Endodermal cell (in vitro differentiated cells): ENCODE data around the gene TIMM10. TPM values are rescaled to one million over a fixed set of nuclear protein-coding genes. Genes with fewer than 3 reads are reported as not detected.
A peak's percentile ranks its signal among the peaks of the same experiment; 100 is the strongest.

Experiments used
- DNase-seq: peaks from one replicate; pipeline ENCODE4 v3.0.0-alpha.2; 2017
- H3K27ac ChIP-seq: 2 replicates; pipeline ENCODE4 v1.5.1; 2013; ENCODE audit warnings: mild to moderate bottlenecking, low read depth, low read length, moderate library complexity
- H3K27me3 ChIP-seq: 2 replicates; pipeline ENCODE4 v1.6.1; 2013; ENCODE audit warnings: mild to moderate bottlenecking, low read length, moderate library complexity; ENCODE audit not compliant: insufficient read depth, control insufficient read depth, poor library complexity, severe bottlenecking
- H3K36me3 ChIP-seq: 2 replicates; pipeline ENCODE4 v1.7.0; 2013; ENCODE audit warnings: mild to moderate bottlenecking, low read length, moderate library complexity; ENCODE audit not compliant: control insufficient read depth, insufficient read depth
- H3K4me1 ChIP-seq: one replicate; pipeline ENCODE4 v1.7.0; 2013; ENCODE audit warnings: low read length; ENCODE audit not compliant: control insufficient read depth, insufficient read depth
- H3K4me3 ChIP-seq: 2 replicates; pipeline ENCODE4 v1.5.1; 2013; ENCODE audit warnings: mild to moderate bottlenecking, low read length, moderate library complexity
- H3K9ac ChIP-seq: 2 replicates; pipeline ENCODE4 v1.6.1; 2013; ENCODE audit warnings: mild to moderate bottlenecking, low read length, moderate library complexity; ENCODE audit not compliant: poor library complexity, severe bottlenecking; ENCODE audit errors: extremely low read depth
- H3K9me3 ChIP-seq: 2 replicates; pipeline ENCODE4 v1.6.1; 2013; ENCODE audit warnings: mild to moderate bottlenecking, low read length, moderate library complexity; ENCODE audit not compliant: control insufficient read depth
- H3K27ac Mint-ChIP-seq: 2 replicates; pipeline ENCODE4 v1.8.0; 2020; ENCODE audit warnings: mixed read lengths
- H3K27me3 Mint-ChIP-seq: 2 replicates; pipeline ENCODE4 v1.8.0; 2021; ENCODE audit warnings: mild to moderate bottlenecking, mixed read lengths; ENCODE audit not compliant: insufficient read depth
- H3K36me3 Mint-ChIP-seq: 2 replicates; pipeline ENCODE4 v1.8.0; 2020; ENCODE audit warnings: low read depth, mixed read lengths
- H3K4me1 Mint-ChIP-seq: 2 replicates; pipeline ENCODE4 v1.8.0; 2020; ENCODE audit warnings: mixed read lengths
- H3K4me3 Mint-ChIP-seq: 2 replicates; pipeline ENCODE4 v1.8.0; 2020; ENCODE audit warnings: mild to moderate bottlenecking, moderate library complexity, mixed read lengths
- H3K9me3 Mint-ChIP-seq: 2 replicates; pipeline ENCODE4 v1.8.0; 2020; ENCODE audit warnings: mild to moderate bottlenecking, mixed read lengths
- WGBS, 2 experiments: methylation state at CpG; one replicate each; pipeline versions ENCODE4 v1.1.5 to v1.1.7; 2013; ENCODE audit warnings: missing lambda C conversion rate in 2 of 2, mixed read lengths in 1 of 2; ENCODE audit not compliant: insufficient coverage in 1 of 2, insufficient read length in 1 of 2; 5-methylcytosine and 5-hydroxymethylcytosine counted together
- total RNA-seq, 2 donors: library from RNA; stranded (reverse); fragmentation: NEBNext Ultra II Directional in 1 of 2; extraction: Animal tissue kit (Norgen Biotek cat#: 25700) in 1 of 2; gene quantifications; 2 replicates in 1 of 2; 3 replicates in 1 of 2; pipeline ENCODE4 v1.2.1, GENCODE V29; 2021
- TF ChIP-seq, protein P1 (sequence below): fragments of 200-600 bp; sonication (generic); conservative IDR thresholded peaks from 2 replicates; pipeline ENCODE4 v1.5.0; 2021; ENCODE audit warnings: antibody characterized with exemption, mild to moderate bottlenecking

Gene TIMM10
- total RNA-seq, 2 donors from 2014 or later, result 77.4 to 79.8 TPM

GRCh38 chr11:57530215-57530595 lies 349 bp downstream of the TIMM10 start:
- Histone ChIP-seq H3K27me3 (peaks cover 3% of the 10 kb centered on the region), H3K4me3 (peak overlapping the region; percentile 99), H3K9me3 (no peaks in the 10 kb centered on the region), H3K27ac (no peak overlapping the region), H3K9ac (peak overlapping the region; percentile 83), H3K36me3 (peaks cover 13% of the 10 kb centered on the region), H3K4me1 (peaks cover 10% of the 10 kb centered on the region)
- no peak for DNase-seq
- Mint-ChIP-seq H3K36me3 (peaks cover 8% of the 10 kb centered on the region), H3K9me3 (no peaks in the 10 kb centered on the region), H3K4me1 (peaks cover 16% of the 10 kb centered on the region), H3K27me3 (peaks cover 16% of the 10 kb centered on the region), H3K27ac (peak overlapping the region; percentile 90), H3K4me3 (peak overlapping the region; percentile 83)
- WGBS, 2 experiments, result 3% methylated on average over 14 to 17 of the region's 17 CpGs
- TF ChIP-seq, protein P1, sequence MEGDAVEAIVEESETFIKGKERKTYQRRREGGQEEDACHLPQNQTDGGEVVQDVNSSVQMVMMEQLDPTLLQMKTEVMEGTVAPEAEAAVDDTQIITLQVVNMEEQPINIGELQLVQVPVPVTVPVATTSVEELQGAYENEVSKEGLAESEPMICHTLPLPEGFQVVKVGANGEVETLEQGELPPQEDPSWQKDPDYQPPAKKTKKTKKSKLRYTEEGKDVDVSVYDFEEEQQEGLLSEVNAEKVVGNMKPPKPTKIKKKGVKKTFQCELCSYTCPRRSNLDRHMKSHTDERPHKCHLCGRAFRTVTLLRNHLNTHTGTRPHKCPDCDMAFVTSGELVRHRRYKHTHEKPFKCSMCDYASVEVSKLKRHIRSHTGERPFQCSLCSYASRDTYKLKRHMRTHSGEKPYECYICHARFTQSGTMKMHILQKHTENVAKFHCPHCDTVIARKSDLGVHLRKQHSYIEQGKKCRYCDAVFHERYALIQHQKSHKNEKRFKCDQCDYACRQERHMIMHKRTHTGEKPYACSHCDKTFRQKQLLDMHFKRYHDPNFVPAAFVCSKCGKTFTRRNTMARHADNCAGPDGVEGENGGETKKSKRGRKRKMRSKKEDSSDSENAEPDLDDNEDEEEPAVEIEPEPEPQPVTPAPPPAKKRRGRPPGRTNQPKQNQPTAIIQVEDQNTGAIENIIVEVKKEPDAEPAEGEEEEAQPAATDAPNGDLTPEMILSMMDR, result no peak

DNA sequence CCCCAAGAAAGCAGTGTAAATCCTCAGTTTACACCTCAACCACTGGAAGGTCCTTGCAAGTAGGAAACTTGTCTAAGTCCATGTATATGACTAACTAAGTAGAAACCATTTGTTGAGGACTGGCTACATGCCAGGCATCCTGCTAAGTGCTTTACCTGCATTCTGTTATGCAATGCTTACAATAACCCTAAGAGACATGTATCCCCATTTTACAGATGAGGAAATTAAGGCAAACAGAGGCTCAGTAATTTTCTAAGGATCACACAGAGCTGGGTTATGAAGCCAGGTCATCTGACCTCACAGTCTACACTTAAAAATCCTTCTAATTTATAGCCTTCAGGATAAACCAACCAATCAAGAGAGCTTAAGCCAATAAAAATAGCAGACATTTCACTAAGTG lies 1.5 kb downstream of the TIMM10 start:
- Mint-ChIP-seq H3K36me3 (peaks cover 14% of the 10 kb centered on the region), H3K27me3 (peaks cover 6% of the 10 kb centered on the region), H3K4me1 (peaks cover 16% of the 10 kb centered on the region), H3K27ac (no peak overlapping the region), H3K9me3 (no peaks in the 10 kb centered on the region), H3K4me3 (no peak overlapping the region)
- Histone ChIP-seq H3K4me3 (no peak overlapping the region), H3K9ac (no peak overlapping the region), H3K27me3 (no peaks in the 10 kb centered on the region), H3K27ac (no peak overlapping the region), H3K9me3 (peaks cover 5% of the 10 kb centered on the region), H3K36me3 (peaks cover 18% of the 10 kb centered on the region), H3K4me1 (peaks cover 10% of the 10 kb centered on the region)
- TF ChIP-seq, protein P1, result no peak
- DNase-seq, result no peak

- H3K9ac ChIP-seq, result no peak overlapping the region
- no peaks in the 10 kb centered on the region for H3K27me3 Mint-ChIP-seq
- H3K4me3 Mint-ChIP-seq, result no peak overlapping the region
- H3K9me3 Mint-ChIP-seq, result no peaks in the 10 kb centered on the region
- WGBS, 2 experiments, result 27 to 29% methylated on average over 6 to 7 of the region's 7 CpGs
- no peak overlapping the region for H3K27ac ChIP-seq
- peaks cover 14% of the 10 kb centered on the region for H3K36me3 Mint-ChIP-seq
- peak; percentile 92 for DNase-seq
- H3K4me3 ChIP-seq, result no peak overlapping the region
- H3K4me1 ChIP-seq, result peaks cover 10% of the 10 kb centered on the region
- TF ChIP-seq, protein P1, result peak; percentile 99
- H3K27ac Mint-ChIP-seq, result peak overlapping the region; percentile 67
- H3K4me1 Mint-ChIP-seq, result peaks cover 16% of the 10 kb centered on the region
- peaks cover 5% of the 10 kb centered on the region for H3K9me3 ChIP-seq
- H3K36me3 ChIP-seq, result peaks cover 18% of the 10 kb centered on the region
- H3K27me3 ChIP-seq, result no peaks in the 10 kb centered on the region
Measured at GRCh38 chr11:57527056-57527631, 3.4 kb downstream of the TIMM10 start.
